Hepatocyte (in vitro differentiated cells): ENCODE measurements around the gene BCAN. TPM values are rescaled to one million over a fixed set of nuclear protein-coding genes. Genes with fewer than 3 reads are reported as not detected.
"Not testable (repeated sequence)": the region's sequence is repeated elsewhere in the genome, so short reads cannot be mapped to it uniquely, and the experiment has no call there.

ENCODE experiments used
- DNase-seq: peaks from one replicate; pipeline ENCODE4 v3.0.0-alpha.2; 2016; ENCODE audit warnings: low spot score
- H2AFZ ChIP-seq: fragments of 200-600 bp; sonication (generic); 2 replicates; pipeline ENCODE4 v1.6.0; 2016; ENCODE audit warnings: antibody characterized with exemption, mild to moderate bottlenecking
- H3K27ac ChIP-seq: fragments of 200-600 bp; sonication (generic); 2 replicates; pipeline ENCODE4 v1.5.1; 2016; ENCODE audit warnings: mild to moderate bottlenecking
- H3K27me3 ChIP-seq: fragments of 200-600 bp; sonication (generic); 2 replicates; pipeline ENCODE4 v1.6.1; 2016
- H3K36me3 ChIP-seq: fragments of 200-600 bp; sonication (generic); replicated peaks from 2 replicates; pipeline ENCODE4 v1.5.1; 2016; ENCODE audit warnings: low read depth; ENCODE audit not compliant: insufficient read depth
- H3K4me1 ChIP-seq: fragments of 200-600 bp; sonication (generic); 2 replicates; pipeline ENCODE4 v1.5.1; 2016; ENCODE audit warnings: mild to moderate bottlenecking, moderate library complexity; ENCODE audit not compliant: insufficient read depth
- H3K4me2 ChIP-seq: fragments of 200-600 bp; sonication (generic); 2 replicates; pipeline ENCODE4 v1.6.0; 2016
- H3K4me3 ChIP-seq: fragments of 200-600 bp; sonication (generic); 2 replicates; pipeline ENCODE4 v1.5.1; 2016; ENCODE audit warnings: mild to moderate bottlenecking
- H3K79me2 ChIP-seq: fragments of 200-600 bp; sonication (generic); 2 replicates; pipeline ENCODE4 v1.6.0; 2017; ENCODE audit warnings: mild to moderate bottlenecking
- H3K9me2 ChIP-seq: fragments of 200-600 bp; sonication (generic); replicated peaks from 2 replicates; pipeline ENCODE4 v1.6.0; 2017; ENCODE audit warnings: mild to moderate bottlenecking; ENCODE audit not compliant: insufficient read depth
- H3K9me3 ChIP-seq: fragments of 200-600 bp; sonication (generic); 2 replicates; pipeline ENCODE4 v1.5.1; 2016; ENCODE audit warnings: low read depth, mild to moderate bottlenecking
- H4K20me1 ChIP-seq: fragments of 200-600 bp; sonication (generic); 2 replicates; pipeline ENCODE4 v1.6.0; 2016; ENCODE audit warnings: mild to moderate bottlenecking; ENCODE audit not compliant: insufficient read depth, poor library complexity, severe bottlenecking
- EZH2 ChIP-seq: fragments of 200-600 bp; sonication (generic); IDR thresholded peaks from 2 replicates; pipeline ENCODE4 v1.6.1; 2016; ENCODE audit warnings: antibody characterized with exemption, mild to moderate bottlenecking, borderline replicate concordance
- EZH2phosphoT487 ChIP-seq: fragments of 200-600 bp; sonication (generic); IDR thresholded peaks from one replicate; pipeline ENCODE4 v1.6.1; 2018; ENCODE audit warnings: antibody characterized with exemption, mild to moderate bottlenecking, low read depth, moderate library complexity; ENCODE audit not compliant: unreplicated experiment, severe bottlenecking
- WGBS: methylation state at CpG from one replicate; pipeline ENCODE4 v1.1.6; 2016; ENCODE audit warnings: low lambda C conversion rate; ENCODE audit errors: missing lambda C conversion rate; 5-methylcytosine and 5-hydroxymethylcytosine counted together
- polyA plus RNA-seq: library from polyadenylated mRNA; unstranded; fragments of >200 nt; fragmentation: Nextera tagmentation; extraction: Ambion mirVana; gene quantifications from 2 replicates; pipeline ENCODE4 v1.2.1, GENCODE V29; 2016
- total RNA-seq: library from RNA; depleted of rRNA; stranded (reverse); fragments of >200 nt; gene quantifications from 2 replicates; pipeline ENCODE4 v1.2.3, GENCODE V29; 2014
- TF ChIP-seq, protein P1 (sequence below): fragments of 200-600 bp; sonication (generic); IDR thresholded peaks from 2 replicates; pipeline ENCODE4 v1.5.1; 2016; ENCODE audit warnings: antibody characterized with exemption, mild to moderate bottlenecking; ENCODE audit not compliant: poor library complexity

BCAN gene
- total and polyA plus RNA-seq, 2 experiments from 2014 or later: 0.03 TPM; not detected in 1

- Histone ChIP-seq H3K4me1 (peaks cover 23% of the 10 kb centered on the region), H3K27ac (no peak overlapping the region), H3K4me2 (no peak overlapping the region), H3K9me3 (no peaks in the 10 kb centered on the region), H3K36me3 (no peaks in the 10 kb centered on the region), H3K79me2 (no peaks in the 10 kb centered on the region), H4K20me1 (no peaks in the 10 kb centered on the region), H3K4me3 (no peak overlapping the region), H3K27me3 (peaks cover 75% of the 10 kb centered on the region), H2AFZ (no peak overlapping the region), H3K9me2 (no peaks in the 10 kb centered on the region)
- 90% methylated on average over 2 of the region's 2 CpGs for WGBS
- TF ChIP-seq EZH2phosphoT487 (no peak), EZH2 (no peak)
- TF ChIP-seq, protein P1, sequence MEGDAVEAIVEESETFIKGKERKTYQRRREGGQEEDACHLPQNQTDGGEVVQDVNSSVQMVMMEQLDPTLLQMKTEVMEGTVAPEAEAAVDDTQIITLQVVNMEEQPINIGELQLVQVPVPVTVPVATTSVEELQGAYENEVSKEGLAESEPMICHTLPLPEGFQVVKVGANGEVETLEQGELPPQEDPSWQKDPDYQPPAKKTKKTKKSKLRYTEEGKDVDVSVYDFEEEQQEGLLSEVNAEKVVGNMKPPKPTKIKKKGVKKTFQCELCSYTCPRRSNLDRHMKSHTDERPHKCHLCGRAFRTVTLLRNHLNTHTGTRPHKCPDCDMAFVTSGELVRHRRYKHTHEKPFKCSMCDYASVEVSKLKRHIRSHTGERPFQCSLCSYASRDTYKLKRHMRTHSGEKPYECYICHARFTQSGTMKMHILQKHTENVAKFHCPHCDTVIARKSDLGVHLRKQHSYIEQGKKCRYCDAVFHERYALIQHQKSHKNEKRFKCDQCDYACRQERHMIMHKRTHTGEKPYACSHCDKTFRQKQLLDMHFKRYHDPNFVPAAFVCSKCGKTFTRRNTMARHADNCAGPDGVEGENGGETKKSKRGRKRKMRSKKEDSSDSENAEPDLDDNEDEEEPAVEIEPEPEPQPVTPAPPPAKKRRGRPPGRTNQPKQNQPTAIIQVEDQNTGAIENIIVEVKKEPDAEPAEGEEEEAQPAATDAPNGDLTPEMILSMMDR: peak; percentile 52
- peak; percentile 59 for DNase-seq
These were observed 14.5 kb upstream of the BCAN start for GRCh38 chr1:156627313-156627880.

DNA sequence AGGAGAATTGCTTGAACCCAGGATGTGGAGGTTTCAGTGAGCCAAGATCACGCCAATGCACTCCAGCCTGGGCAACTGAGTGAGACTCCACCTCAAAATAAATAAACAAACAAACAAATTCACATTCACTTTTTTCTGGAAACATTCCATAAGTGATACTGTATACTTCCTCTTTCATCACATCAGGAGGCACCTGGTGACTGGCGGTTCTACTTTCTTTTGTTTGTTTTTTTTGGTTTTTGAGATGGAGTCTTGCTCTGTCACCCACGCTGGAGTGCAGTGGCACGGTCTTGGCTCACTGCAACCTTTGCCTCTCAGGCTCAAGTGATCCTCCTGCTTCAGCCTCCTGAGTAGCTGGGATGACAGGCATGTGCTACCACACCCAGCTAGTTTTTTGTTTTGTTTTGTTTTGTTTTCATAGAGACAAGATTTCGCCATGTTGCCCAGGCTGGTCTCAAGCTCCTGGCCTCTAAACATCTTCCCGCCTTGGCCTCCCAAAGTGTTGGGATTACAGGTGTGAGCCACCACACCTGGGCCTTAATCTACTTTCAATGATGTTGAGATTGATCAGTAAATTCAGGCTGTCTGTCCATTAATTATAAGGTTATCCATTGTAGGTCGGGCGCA, 12.0 kb upstream of the BCAN start:
- H2AFZ ChIP-seq: no peak overlapping the region
- no peaks in the 10 kb centered on the region for H3K36me3 ChIP-seq
- no peak overlapping the region for H3K27ac ChIP-seq
- peaks cover 75% of the 10 kb centered on the region for H3K27me3 ChIP-seq
- H3K4me3 ChIP-seq: no peak overlapping the region
- no peak overlapping the region for H3K4me2 ChIP-seq
- TF ChIP-seq EZH2: no peak
- TF ChIP-seq, protein P1: no peak
- no peak for TF ChIP-seq EZH2phosphoT487
- H3K4me1 ChIP-seq: peaks cover 11% of the 10 kb centered on the region
- WGBS: 86% methylated on average over 8 of the region's 8 CpGs
- H4K20me1 ChIP-seq: no peaks in the 10 kb centered on the region
- no peaks in the 10 kb centered on the region for H3K9me2 ChIP-seq
- no peaks in the 10 kb centered on the region for H3K79me2 ChIP-seq
- DNase-seq: no peak
- no peaks in the 10 kb centered on the region for H3K9me3 ChIP-seq

- H3K27ac ChIP-seq, H4K20me1 ChIP-seq, H3K36me3 ChIP-seq, H3K4me3 ChIP-seq, H2AFZ ChIP-seq, H3K4me2 ChIP-seq, H3K9me3 ChIP-seq, H3K79me2 ChIP-seq, H3K9me2 ChIP-seq, H3K4me1 ChIP-seq, DNase-seq: not testable (repeated sequence)
- H3K27me3 ChIP-seq: peaks cover 74% of the 10 kb centered on the region
- TF ChIP-seq, protein P1: peak; percentile 2
- 50% methylated on average over 9 of the region's 9 CpGs for WGBS
These were observed 10.8 kb upstream of the BCAN start for GRCh38 chr1:156631152-156631551.

DNA sequence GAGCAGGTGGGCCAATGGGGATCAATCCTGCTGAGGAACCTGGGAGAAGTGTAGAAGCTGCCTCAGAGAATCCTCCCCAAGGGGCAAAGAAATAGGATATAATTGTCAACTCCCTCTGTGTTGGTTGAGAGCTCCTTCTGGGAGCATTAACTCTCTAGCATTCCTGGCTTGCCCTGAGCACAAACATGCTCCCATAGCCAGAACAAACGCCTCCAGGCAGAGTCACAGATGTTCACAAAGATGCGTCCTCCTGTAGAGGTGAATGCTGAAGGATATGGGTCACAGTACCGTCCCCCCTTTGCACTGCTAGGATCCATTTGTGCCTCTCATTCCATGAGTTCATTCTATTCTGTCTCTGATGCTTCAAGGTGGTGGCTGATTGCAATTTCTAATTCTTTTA, 9.6 kb upstream of the BCAN start:
- H4K20me1 ChIP-seq: no peaks in the 10 kb centered on the region
- no peaks in the 10 kb centered on the region for H3K79me2 ChIP-seq
- no peak overlapping the region for H3K27ac ChIP-seq
- 75% methylated on average over 3 of the region's 3 CpGs for WGBS
- H3K4me2 ChIP-seq: no peak overlapping the region
- H2AFZ ChIP-seq: no peak overlapping the region
- peaks cover 74% of the 10 kb centered on the region for H3K27me3 ChIP-seq
- H3K9me3 ChIP-seq: no peaks in the 10 kb centered on the region
- H3K36me3 ChIP-seq: no peaks in the 10 kb centered on the region
- TF ChIP-seq EZH2 (no peak), EZH2phosphoT487 (no peak)
- TF ChIP-seq, protein P1: no peak
- no peak for DNase-seq
- H3K4me1 ChIP-seq: no peaks in the 10 kb centered on the region
- no peaks in the 10 kb centered on the region for H3K9me2 ChIP-seq
- no peak overlapping the region for H3K4me3 ChIP-seq
